ENCODE data around the gene VPS29. TPM values are rescaled to one million over a fixed set of nuclear protein-coding genes. Genes with fewer than 3 reads are reported as not detected.

VPS29 gene
- total and polyA plus RNA-seq, 2 of the 8 experiments (the other 6 are each of a cell fraction or from before 2014, with no cell fraction given), result 59.0 to 74.6 TPM

GRCh38 chr12:110537605-110538409, 35.9 kb upstream of the VPS29 start:
- Histone ChIP-seq H2AFZ (ENCODE audit: low read length) (no peak overlapping the region), H2BK20ac (ENCODE audit: low read length) (no peak overlapping the region), H3K23me2 (ENCODE audit: low read depth, low read length) (no peaks in the 10 kb centered on the region), H3K4me1 (replicated peaks in 1 of 4; ENCODE audit: control insufficient read depth in 3 of 4, insufficient read depth in 4 of 4, low read length in 3 of 4) (no peaks in the 10 kb centered on the region), H3K9ac (replicated peaks in 1 of 4; ENCODE audit: extremely low read depth in 1 of 4, low read depth in 3 of 4, low read length in 3 of 4) (no peak overlapping the region), H3K4me3 (ENCODE audit: extremely low read depth in 1 of 4, insufficient read depth in 2 of 4, low read depth in 3 of 4, low read length in 4 of 4) (no peak overlapping the region), H3K27ac (ENCODE audit: low read depth, low read length) (no peak overlapping the region), H3K27me3 (replicated peaks in 1 of 4; ENCODE audit: control insufficient read depth in 3 of 4, extremely low read depth in 1 of 4, insufficient read depth in 3 of 4, low read length in 3 of 4) (no peaks in the 10 kb centered on the region), H2BK12ac (ENCODE audit: low read depth, low read length) (no peak overlapping the region), H4K20me1 (replicated peaks in 1 of 2; ENCODE audit: control insufficient read depth in 1 of 2, insufficient read depth in 2 of 2, low read length in 2 of 2) (peaks cover 2 to 3% of the 10 kb centered on the region in 2 experiments), H3K14ac (ENCODE audit: insufficient read length) (no peak overlapping the region), H3K23ac (ENCODE audit: insufficient read length) (no peak overlapping the region), H3K18ac (ENCODE audit: extremely low read depth, low read length) (no peak overlapping the region), H2BK5ac (ENCODE audit: low read depth, low read length) (no peak overlapping the region), H2BK120ac (replicated peaks; ENCODE audit: low read depth, low read length) (no peak overlapping the region), H3K9me3 (ENCODE audit: insufficient read depth in 2 of 2, low read depth in 1 of 2, low read length in 1 of 2) (no peaks in the 10 kb centered on the region), H2AK5ac (ENCODE audit: low read depth, low read length) (no peak overlapping the region), H3K36me3 (ENCODE audit: control insufficient read depth in 2 of 4, insufficient read depth in 4 of 4, low read length in 3 of 4) (peaks cover 5 to 38% (median 20%) of the 10 kb centered on the region in 4 experiments), H3K79me2 (ENCODE audit: control insufficient read depth in 1 of 2, insufficient read depth in 2 of 2, low read length in 2 of 2) (no peaks in the 10 kb centered on the region), H3K4me2 (ENCODE audit: insufficient read depth in 1 of 2, low read depth in 2 of 2, low read length in 2 of 2) (no peak overlapping the region), H3K56ac (replicated peaks; ENCODE audit: insufficient read length, low read depth, low read length) (no peak overlapping the region), H4K5ac (ENCODE audit: insufficient read length, low read depth, low read length) (no peak overlapping the region), H3K79me1 (ENCODE audit: low read depth, low read length) (no peaks in the 10 kb centered on the region), H4K8ac (ENCODE audit: extremely low read depth, insufficient read depth, low read length) (no peak overlapping the region), H2BK15ac (ENCODE audit: low read length) (no peak overlapping the region), H3K4ac (replicated peaks; ENCODE audit: insufficient read length, low read depth, low read length) (no peak overlapping the region), H4K91ac (replicated peaks; ENCODE audit: insufficient read length, low read length) (no peak overlapping the region)
- WGBS, 2 experiments (ENCODE audit: extremely low coverage in 1 of 2, insufficient coverage in 1 of 2, insufficient read length in 1 of 2, insufficient replicate concordance in 2 of 2, low coverage in 1 of 2, low lambda C conversion rate in 2 of 2, missing lambda C conversion rate in 1 of 2), result 87% methylated on average over 9 of the region's 9 CpGs; no CpG with 5 or more reads in 1 of the 2 experiments
- CTCF ChIA-PET (ENCODE audit: partially characterized antibody), result interaction anchor here (0.8 to 2.2 kb wide), 4 partner anchors 10 to 26 kb away, joined by 3 to 7 read pairs (median 4); no protein-coding TSS in a partner anchor
- POLR2A ChIA-PET (ENCODE audit: partially characterized antibody), result no interaction called here
- FAIRE-seq (no peak), DNase-seq (ENCODE audit: low read depth in 1 of 2, low spot score in 2 of 2) (no peak)
- TF ChIP-seq RFX5 (IDR thresholded peaks at IDR 0.05; ENCODE audit: borderline replicate concordance, low read depth, low read length), result no peak
- no peak for TF ChIP-seq JUN (IDR thresholded peaks at IDR 0.05; ENCODE audit: low read depth, low read length)
- no peak for TF ChIP-seq KDM4A (IDR thresholded peaks at IDR 0.05; ENCODE audit: low read depth, low read length, severe bottlenecking)
- TF ChIP-seq, protein P1, sequence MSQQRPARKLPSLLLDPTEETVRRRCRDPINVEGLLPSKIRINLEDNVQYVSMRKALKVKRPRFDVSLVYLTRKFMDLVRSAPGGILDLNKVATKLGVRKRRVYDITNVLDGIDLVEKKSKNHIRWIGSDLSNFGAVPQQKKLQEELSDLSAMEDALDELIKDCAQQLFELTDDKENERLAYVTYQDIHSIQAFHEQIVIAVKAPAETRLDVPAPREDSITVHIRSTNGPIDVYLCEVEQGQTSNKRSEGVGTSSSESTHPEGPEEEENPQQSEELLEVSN (IDR thresholded peaks at IDR 0.05), result no peak
- TF ChIP-seq ATF2 (IDR thresholded peaks at IDR 0.05; ENCODE audit: low read length), result no peak
- no peak for TF ChIP-seq SUZ12 (IDR thresholded peaks at IDR 0.05; ENCODE audit: low read length)
- TF ChIP-seq EP300 (IDR thresholded peaks at IDR 0.05; ENCODE audit: borderline replicate concordance in 1 of 2, low read depth in 2 of 2, low read length in 2 of 2), result no peak
- no peak for TF ChIP-seq BRCA1 (IDR thresholded peaks at IDR 0.05; ENCODE audit: low read depth, low read length)
- TF ChIP-seq ZNF274 (IDR thresholded peaks at IDR 0.05; ENCODE audit: borderline replicate concordance, extremely low read depth, low read length), result no peak
